Measurements from ENCODE around the gene AKR1E2.

Gene AKR1E2

DNA sequence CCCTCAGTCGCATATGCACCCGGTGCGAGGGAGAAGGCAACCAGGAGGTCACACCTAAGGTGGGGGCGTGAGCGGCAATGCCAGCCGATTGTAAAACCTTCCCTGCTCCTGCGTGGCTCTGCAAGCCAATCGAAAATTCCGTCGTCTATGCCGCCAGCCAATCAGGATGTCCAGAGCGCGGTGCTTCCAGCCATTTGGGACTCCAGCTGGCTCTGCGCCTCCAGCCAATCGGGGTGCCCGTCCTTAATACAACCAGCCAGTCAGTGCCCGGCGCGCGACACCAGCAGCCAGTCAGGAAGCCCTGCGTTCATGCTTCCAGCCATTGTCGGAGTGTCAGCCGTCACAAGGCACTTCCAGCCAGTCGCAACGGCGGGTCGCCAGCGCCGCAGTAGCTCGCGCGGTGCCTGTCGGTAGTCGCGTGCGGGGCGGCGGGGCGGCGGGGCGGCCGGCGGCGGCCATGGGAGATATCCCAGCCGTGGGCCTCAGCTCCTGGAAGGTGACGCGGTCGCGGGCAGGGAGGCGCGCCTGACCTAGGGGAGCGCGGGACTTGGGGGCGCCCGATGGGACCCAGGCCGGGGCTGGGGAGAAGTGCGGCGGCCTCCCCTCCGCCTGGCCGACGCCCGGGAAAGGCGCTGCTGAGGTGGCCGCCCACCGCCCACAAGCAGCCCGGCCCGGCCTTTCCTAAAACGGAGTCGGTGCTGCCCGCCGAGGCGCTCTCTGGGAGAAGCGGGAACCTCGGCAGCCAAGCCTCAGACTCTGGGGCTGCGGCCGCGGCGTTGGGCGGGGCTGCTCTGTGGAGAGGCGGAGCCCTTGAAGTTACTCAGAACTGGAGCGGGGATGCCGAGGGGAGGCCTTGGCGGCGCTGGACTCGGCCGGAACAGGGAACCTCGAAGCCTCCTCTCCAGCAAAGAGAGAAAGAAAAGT lies at the start of gene AKR1E2:
TSS of gene AKR1E2 (plus strand) at position 340 of the 924 bp plus-strand sequence. CDS start at position 458, 118 bp downstream.
- FAIRE-seq: no peak

DNA sequence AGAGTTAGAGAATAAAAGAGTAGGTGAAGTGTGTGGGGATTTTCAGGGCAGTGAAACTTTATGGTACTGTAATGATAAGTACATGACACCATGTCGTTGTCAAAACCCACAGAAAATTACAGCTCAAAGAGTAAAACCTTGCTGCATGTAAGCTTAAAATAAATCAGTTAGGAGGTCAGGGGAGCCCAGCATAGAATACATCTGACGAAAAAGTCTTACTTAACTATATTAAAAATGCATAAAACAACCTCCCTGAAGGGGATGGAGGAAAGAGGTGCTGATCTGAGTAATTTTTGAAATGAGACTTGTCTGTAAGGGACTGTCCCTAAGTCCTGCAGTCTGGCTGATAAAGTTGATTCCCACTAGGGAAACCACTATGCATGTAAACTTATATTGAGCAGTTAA lies 49.8 kb upstream of the AKR1E2 start:
- no peak for FAIRE-seq

DNA sequence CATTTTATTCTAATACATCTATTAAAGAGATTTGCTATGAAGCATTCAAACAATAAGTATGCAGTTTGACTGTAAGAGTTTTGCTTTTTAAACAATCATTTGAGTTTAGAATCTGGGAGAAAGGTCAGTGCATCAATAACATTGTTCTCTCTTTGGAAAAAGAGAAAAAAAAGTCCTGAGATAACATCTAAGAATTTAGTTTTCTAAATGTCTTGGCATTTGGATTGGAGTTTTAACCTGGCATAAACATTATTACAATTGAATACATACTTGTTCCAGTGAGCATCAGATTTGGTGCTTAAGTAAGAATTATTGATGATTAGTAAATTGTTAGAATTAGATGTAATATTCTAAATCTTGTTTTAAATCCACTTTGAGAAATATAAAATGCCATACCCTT lies 47.2 kb upstream of the AKR1E2 start:
- no peak for FAIRE-seq

DNA sequence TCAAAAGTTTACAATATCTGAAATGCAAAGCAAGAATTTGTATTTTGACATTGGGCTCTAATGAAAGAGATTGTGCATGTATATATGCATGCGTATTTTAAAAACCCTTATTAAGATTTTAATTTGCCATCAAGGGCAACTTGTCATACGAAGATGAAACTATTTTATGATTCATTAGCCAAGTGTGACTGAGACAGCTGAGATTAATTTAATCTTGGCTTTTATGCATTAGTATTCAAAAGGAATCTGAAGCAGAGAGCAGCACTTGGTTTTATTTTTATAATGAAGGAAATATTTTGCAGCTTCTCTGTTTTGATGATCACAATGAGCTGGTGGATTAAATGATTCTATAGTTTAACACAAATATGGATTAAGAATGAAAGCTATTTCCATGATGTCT lies 45.9 kb upstream of the AKR1E2 start:
- FAIRE-seq: no peak

DNA sequence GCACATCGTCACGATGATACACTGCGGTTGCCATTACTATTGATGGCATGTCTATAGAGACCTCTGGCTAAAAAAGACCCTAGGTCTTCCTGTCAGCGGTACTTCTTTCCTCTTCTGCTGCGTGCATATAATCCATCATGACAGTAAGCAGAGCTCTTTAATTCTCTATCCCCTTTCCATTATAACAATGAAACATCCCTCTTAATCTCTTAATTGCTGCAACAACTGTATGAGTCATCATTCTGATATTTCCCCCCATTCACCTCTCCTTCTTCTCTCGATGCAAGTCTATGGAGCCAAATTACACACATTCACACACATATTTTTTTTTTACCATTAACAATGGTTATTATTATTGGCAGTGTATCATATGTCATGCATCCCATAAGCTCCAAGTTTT lies 45.2 kb upstream of the AKR1E2 start:
- no peak for FAIRE-seq

DNA sequence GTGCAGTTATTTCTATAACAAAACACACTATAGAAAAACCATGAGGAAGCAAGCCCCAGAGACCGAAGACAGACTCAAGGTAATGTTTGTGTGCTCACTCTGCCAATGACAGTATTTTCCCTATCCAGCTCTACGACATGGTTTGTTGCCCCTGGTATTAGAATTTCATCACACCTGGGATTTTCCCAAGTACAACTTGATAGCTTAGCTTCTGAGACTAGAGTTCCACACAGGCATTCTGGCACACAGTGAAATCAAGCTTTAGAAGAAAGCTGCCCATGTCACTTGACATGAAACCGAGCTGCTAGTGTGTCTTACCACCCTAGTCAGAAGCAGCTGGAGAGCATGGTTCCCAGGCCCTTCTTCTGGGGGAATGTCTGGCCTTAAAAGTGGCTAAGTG lies 44.1 kb upstream of the AKR1E2 start:
- no peak for FAIRE-seq

DNA sequence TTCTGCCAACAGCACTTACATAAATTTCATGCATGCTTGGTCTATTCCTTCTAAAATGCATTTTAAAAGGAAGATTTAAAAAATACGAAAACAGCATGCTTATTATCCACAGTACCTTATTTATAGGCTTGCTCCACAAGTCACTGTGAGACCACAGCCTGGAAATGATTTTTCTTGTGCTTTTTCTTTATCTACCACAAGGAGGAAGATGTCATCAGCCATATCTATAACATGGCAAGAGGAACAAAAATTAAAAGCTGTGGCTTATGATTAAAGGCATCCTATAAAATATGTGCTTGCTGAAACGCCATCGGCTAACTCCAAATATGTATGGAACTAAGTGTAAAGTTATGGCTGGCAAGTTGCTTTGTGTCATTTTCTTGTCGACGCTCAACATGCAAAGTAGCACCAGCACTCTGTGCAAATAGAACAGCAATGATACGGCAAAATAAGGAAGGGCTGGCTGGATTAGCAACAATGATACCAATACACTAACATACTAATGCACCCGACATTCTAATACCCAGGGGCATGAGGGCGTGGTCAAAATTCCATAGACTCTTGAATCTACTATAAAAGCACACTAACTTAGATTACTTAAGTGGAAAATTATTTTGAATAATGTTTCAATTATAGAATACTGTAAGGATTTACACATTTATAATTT lies 41.2 kb upstream of the AKR1E2 start:
- no peak for FAIRE-seq

DNA sequence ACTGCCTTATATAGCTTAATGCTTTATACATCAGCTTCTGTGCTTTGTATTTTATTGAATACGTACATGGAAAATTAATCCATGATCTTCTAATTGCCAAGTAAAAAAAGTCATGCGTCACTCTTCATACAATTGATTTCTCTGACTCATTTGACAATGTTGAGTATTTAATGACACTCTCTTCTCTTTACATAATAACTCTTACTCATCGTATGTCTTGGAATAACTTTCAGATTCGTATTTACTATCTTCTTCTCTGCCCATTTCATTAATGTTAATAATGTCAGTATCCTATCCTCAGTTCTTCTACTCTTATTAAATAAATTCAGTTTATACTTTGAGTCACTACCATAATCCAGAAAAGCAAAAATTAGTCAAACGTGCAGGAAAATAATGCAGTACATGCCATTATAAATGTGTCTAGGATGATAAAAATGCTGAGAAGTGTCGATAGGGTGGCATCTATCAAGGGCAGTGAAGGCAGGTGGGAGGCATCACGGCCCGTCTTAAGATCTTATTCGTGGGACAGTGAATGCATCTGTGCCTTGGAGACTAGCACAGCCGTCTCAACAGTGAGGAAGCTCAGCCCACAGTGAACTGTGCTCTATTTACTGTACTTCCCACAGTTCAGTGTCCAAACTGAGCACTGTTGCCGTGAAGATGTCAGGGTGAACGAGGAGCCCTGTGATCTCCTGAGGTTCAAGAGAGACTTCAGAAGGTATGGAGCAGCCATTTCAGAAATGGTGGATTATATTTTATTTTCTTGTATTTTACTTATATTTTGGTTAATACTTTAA lies 39.8 kb upstream of the AKR1E2 start:
- no peak for FAIRE-seq

DNA sequence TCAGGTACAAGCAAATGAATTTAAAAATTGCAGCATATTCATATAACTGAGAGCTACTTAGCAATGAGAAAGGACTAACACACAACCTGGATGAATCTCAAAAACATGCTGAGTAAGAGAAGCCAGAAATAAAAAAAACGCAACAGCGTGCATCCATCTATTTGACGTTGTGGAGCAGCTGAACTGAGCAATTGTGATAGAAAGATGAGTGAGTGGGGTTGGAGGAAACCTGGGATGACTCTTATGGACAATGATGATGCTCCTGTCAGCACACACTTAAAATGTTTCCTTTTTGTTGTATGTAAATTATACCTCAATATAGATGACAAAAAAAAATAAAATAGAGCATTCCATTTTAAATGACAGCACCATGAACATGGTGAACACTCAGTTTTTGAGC lies 36.0 kb upstream of the AKR1E2 start:
- no peak for FAIRE-seq

DNA sequence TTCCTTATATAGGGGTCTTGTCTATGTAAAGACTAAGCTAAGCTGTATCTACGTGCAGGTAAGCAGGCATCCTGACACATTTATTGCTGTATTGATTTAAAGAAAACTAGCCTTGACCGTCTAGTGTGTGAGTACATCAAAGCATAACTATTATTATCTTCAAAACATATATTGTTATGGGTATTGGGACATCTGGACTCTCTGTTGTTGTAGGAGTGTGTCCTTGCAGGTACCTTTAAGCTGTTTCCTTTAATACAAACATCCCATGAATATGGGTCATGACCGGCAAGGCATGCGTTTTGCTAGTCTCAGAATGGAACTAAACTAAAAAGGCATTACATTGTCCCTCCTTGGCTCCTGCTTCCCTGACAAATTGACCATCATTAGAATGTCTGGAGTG lies 35.1 kb upstream of the AKR1E2 start:
- FAIRE-seq: no peak

DNA sequence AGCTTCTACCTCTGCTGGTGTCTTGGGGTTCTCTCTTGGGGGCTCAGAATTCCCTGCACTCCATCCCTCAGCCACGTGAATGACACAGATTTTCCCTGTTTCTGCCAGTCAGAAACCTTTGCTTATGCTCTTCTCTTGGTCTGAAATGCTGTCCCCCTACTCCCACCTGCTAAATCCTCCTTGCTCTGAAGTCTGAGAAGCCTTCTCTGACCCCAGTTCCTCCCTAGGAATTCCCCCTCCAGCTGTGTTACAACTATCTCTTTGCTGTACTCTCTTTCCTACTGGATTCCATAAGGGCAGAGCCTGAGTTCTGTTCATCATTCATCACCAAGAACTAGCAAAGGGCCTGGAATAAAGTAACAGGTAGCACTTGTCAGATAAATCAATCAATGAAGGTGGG lies 33.6 kb upstream of the AKR1E2 start:
- FAIRE-seq: no peak

DNA sequence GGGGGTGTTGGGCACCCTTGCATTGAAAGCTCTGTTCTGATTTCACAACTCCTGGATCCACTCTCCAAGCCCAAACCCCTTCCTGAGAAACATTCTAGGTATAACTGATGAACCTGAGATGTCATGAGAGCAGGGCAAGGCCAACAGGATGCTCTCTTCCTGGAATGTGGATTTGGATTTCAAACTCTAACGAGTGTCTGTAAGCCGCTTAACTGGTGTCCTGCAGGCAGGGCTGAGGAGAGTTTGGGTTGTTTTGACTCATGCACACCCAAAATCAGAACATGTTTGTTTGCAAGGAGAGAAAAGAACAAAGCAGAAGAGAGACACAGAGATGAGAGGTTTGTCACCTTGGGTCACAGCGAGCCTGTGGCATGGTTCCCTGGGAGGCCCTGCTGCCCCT lies 24.6 kb upstream of the AKR1E2 start:
- no peak for FAIRE-seq

DNA sequence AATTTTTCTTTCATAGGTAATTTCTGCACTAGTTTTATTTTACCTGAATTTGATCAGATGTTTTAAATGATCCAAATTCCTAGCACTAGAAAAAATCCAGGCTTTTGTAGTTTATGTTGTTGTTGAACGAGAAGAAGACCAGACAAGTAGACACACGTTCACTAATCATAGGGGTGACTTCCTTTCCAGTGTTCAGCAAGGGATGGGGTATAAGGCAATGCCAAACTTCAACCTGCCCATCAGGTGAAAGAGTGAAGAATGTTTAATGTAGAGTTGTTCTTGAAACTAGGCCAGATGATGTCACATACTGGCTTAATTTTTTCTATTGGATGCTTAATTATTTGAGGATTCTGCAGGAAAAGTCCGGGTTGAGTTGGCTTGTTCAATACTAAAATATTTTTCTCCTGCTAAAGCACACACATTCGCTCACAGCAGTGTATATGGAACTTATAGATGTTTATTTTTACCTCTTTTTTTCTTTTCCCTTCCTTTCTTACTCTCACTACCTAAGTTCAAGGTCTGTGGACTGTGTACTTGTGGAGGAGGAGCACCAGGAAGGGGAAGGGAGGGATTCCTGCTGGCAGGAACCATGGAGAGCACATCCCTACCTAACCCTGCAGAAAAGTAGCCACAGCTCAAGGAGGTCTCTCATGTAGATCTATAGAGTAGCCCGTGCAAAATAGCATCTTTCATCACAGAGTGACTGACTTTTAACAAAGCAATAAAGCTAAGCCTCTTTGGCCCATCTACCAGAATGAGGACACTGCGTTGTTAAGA lies 23.1 kb upstream of the AKR1E2 start:
- FAIRE-seq: no peak

DNA sequence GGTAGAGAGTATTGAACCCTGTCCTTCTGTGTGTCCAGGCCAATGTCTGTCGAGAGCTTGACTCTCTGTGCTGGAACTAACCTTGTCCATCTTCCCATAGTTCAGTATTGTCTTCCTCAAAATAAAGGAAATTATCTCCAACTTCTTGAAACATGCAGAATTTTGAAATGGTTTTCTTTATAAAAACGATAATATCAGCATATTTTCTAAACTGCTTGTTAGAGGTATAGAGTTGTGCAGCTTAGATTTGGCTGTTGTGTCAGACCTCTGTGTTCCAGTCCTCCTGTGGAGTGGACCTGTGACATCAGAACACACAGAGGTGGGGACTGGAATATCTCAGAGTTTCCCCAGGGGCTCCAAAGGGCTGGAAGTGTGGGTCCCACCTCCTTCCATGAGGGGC lies 22.2 kb upstream of the AKR1E2 start:
- FAIRE-seq: no peak

DNA sequence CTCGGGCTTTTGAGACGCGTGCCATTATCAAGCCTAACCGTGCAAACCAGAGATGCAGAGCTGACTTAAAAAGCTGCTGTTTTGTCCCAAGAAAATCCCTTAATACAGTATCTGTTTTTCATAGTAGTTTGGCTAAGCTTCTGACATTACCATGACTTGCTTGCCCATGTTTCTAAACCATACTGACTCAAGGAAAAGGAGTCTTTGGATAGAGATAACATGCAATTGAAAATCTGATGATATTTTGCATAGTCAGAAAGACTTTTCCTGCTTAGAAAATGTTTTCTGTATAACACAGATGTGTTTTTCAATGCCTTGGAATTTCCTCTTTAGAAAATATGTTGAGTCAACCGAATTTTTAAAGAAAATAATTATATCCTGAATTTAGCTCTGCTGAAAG lies 21.5 kb upstream of the AKR1E2 start:
- no peak for FAIRE-seq

DNA sequence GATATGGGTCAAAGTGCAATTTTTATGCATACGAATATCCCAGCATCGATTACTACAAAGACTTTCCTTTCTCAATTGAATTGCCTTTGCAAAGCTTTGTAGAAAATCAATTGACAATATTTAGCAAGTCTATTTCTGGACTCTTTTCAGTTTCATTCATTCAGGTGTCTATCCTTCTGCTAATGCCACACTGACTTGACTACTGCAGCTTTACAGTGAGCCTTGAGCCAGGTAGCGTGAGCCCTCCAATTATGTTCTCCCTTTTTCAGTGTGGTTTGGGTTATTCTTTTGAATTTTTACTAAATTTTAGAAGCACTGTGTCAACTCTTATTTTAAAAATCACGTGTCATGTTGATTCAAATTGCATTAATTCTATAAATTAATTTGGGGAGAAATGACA lies 19.5 kb upstream of the AKR1E2 start:
- no peak for FAIRE-seq

DNA sequence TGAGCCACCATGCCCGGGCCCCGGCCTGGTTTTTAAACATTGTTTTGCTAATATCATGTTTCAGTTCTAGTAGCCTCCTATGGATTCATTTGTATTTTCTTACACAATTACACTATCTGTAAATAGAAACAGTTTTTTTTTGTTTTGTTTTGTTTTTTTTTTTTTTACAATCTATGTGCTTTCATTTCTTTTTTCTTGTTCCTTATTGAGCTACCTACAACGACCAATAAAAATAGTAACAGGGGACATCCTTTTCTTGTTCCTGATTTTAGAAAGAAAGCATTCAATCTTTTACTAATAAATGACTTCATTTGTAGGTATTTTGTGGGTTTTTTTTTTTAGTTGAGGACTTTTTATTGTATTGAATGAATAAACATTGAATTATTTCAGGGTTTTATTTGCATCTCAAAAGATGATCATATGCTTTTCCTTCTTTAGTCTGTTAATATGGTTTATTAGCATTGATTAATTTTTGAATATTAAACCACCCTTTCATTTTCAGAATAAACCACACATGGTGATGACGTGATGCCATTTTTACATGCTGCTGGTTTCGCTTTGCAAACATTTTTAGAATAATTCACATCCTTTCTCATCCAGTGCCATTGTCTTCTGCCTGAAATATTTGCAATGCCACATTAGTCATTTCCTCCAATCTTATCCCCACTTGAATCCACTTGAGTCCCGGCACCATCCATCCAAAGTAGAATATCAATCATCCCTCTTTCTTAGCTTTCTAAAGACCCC lies 18.1 kb upstream of the AKR1E2 start:
- no peak for FAIRE-seq

DNA sequence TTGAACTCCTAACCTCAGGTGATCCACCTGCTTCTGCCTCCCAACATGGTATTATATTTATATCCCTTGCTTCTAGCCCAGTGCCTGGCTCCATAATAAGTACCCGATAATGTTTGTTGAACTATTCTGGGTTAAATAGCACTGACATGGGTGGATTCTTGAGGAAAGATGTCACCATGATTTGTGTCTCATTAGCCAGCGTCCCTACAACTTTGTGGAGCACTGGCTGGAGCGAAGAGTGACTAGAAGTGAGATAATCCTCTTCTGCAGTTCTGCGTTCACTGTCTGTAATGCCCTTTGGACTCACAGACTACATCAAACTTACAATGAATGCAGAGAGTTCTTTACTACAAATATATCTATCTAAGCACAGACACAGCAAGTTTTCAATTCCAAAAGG lies 16.9 kb upstream of the AKR1E2 start:
- FAIRE-seq: no peak

DNA sequence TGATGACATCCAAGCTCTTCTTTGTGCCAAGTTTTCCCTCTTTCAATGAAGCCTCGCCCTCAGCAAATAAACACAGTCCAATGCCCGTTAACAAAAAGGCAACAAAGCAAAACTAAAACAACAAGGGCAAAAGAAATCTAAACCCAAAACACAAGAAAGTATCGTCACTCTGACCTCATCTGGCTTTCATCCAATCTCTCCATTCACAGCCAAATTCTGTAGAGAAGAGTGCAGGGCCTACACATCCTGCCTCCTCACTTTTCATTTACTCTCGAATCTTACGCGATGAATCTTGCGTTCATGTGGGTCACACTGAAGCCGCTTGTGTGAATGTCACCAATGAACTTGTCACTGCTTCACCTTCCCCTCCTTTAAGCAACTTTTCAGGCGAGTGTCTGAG lies 15.9 kb upstream of the AKR1E2 start:
- no peak for FAIRE-seq

DNA sequence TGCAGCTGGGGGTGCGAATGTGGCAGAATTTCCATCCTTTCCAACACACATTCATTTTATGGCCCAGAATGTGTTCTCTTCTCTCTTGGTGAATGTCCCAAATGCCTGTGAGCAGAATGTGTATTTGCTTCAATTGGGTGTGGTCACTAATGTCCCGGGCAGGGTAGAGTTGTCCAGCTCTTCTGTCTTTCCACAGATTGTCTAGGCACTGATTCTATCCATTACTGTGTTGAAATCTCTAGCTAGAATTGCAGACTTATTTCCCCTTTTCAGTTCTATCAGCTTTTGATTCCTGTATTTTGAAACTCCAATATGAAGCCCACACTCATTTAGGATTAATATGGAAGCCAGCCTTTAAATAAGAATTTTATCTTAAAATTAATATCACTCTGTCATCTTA lies 14.0 kb upstream of the AKR1E2 start:
- no peak for FAIRE-seq

DNA sequence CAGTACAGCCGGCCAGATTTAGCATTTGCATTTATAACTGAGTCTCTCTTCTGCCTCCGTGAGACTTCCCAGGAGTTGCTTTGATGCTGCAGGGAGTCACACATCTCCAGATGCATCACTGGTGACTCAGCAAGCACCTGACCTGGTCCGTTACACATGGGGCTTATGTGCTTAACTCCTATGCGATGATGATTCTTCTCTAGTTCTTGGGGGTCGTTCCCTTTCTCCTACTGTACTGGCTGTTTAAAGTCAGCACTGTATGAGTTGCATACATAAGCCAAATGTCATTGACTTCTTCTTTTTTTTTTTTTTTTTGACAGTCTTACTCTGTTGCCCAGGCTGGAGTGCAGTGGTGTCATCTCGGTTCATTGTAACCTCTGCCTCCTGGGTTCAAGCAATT lies 13.0 kb upstream of the AKR1E2 start:
- no peak for FAIRE-seq

DNA sequence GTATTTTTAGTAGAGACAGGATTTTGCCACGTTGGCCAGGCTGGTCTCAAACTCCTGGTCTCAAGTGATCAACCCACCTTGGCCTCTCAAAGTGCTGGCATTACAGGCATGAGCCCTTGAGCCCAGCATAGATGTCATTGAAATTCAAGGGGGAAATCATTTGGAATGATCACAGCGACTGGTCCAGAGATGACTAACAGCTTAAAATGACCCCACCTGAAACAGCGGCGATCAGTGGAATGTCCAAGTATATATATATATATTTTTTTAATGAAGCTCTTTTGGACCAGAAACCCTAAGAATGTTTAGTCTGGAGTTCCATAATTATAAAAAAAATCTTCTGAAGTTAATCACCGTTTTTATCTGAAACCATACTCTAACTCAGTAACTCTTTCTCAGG lies 12.5 kb upstream of the AKR1E2 start:
- no peak for FAIRE-seq
